B cell (primary cell): ENCODE measurements around the gene BTG1. TPM values are rescaled to one million over a fixed set of nuclear protein-coding genes. Genes with fewer than 3 reads are reported as not detected.

Experiments used
- ATAC-seq: fragments of 200-7000 bp; cut with Tn5 transposase; one replicate; pipeline ENCODE4 v1.10.0; 2021; ENCODE audit warnings: low read depth, mild to moderate bottlenecking, moderate number of reproducible peaks, moderate library complexity
- CTCF ChIA-PET: fragments of 350-600 bp; sonication (Branson Sonifier 250); formaldehyde crosslinking; loops from one replicate; lab custom pipeline; 2021; ENCODE audit warnings: antibody characterized with exemption, inconsistent platforms; lab: Charles Lee
- POLR2A ChIA-PET: fragments of 350-600 bp; sonication (Branson Sonifier 250); formaldehyde crosslinking; loops from one replicate; lab custom pipeline; 2021; ENCODE audit warnings: antibody characterized with exemption; lab: Charles Lee
- DNase-seq: peaks from one replicate; pipeline ENCODE4 v3.0.0; 2013
- H2AFZ ChIP-seq: 2 replicates; pipeline ENCODE4 v1.6.1; 2012; ENCODE audit warnings: mild to moderate bottlenecking, low read depth, low read length; ENCODE audit not compliant: insufficient read depth, poor library complexity, severe bottlenecking
- H3K27ac ChIP-seq, 2 donors: 1 replicate in 1 of 2; 2 replicates in 1 of 2; pipeline ENCODE4 v1.5.1; 2012 to 2013; ENCODE audit warnings: low read length in 2 of 2, mild to moderate bottlenecking in 2 of 2, moderate library complexity in 1 of 2
- H3K27me3 ChIP-seq, 4 experiments: fragments of 200-600 bp in 1 of 4; sonication (generic) in 1 of 4; replicated peaks in 1 of 4; 1 replicate in 2 of 4; 2 replicates in 2 of 4; pipeline versions ENCODE4 v1.6.1 to v1.7.0; 2013 to 2016; ENCODE audit warnings: low read length in 3 of 4, mild to moderate bottlenecking in 2 of 4, mixed read lengths in 1 of 4, moderate library complexity in 1 of 4; ENCODE audit not compliant: insufficient read depth in 4 of 4, control insufficient read depth in 3 of 4; ENCODE audit errors: control extremely low read depth in 1 of 4
- H3K36me3 ChIP-seq, 2 experiments: replicated peaks in 1 of 2; 1 replicate in 1 of 2; 2 replicates in 1 of 2; pipeline versions ENCODE4 v1.6.1 to v1.7.1; 2013; ENCODE audit warnings: low read length in 1 of 2; ENCODE audit not compliant: insufficient read depth in 2 of 2, control insufficient read depth in 1 of 2; ENCODE audit errors: control extremely low read depth in 1 of 2, extremely low read depth in 1 of 2
- H3K4me1 ChIP-seq, 2 donors: fragments of 200-600 bp in 1 of 2; sonication (generic) in 1 of 2; 1 replicate in 1 of 2; 2 replicates in 1 of 2; pipeline versions ENCODE4 v1.5.1 to v1.6.1; 2013 to 2017; ENCODE audit warnings: low read length in 2 of 2; ENCODE audit not compliant: control insufficient read depth in 2 of 2, insufficient read depth in 2 of 2
- H3K4me2 ChIP-seq: replicated peaks from 2 replicates; pipeline ENCODE3; 2012; ENCODE audit warnings: mild to moderate bottlenecking, low read depth, low read length; ENCODE audit not compliant: poor library complexity, severe bottlenecking
- H3K4me3 ChIP-seq, 5 experiments: fragments of 200-600 bp in 1 of 5; sonication (generic) in 1 of 5; 1 replicate in 3 of 5; 2 replicates in 2 of 5; pipeline versions ENCODE4 v1.5.1 to v1.7.0; 2011 to 2016; ENCODE audit warnings: low read length in 4 of 5, mild to moderate bottlenecking in 4 of 5, low read depth in 2 of 5, control low read depth in 1 of 5, moderate library complexity in 1 of 5; ENCODE audit not compliant: insufficient read depth in 1 of 5; ENCODE audit errors: control extremely low read depth in 1 of 5, extremely low read depth in 1 of 5
- H3K79me2 ChIP-seq: fragments of 200-600 bp; sonication (generic); one replicate; pipeline ENCODE4 v1.6.0; 2016; ENCODE audit warnings: low read length; ENCODE audit not compliant: control insufficient read depth, insufficient read depth
- H3K9ac ChIP-seq: fragments of 200-600 bp; sonication (generic); 2 replicates; pipeline ENCODE4 v1.6.1; 2017; ENCODE audit warnings: mild to moderate bottlenecking, low read length, moderate library complexity
- H3K9me3 ChIP-seq, 3 donors: one replicate each; pipeline versions ENCODE4 v1.6.1 to v1.7.1; 2013; ENCODE audit warnings: low read length in 2 of 3; ENCODE audit not compliant: control insufficient read depth in 2 of 3, insufficient read depth in 1 of 3; ENCODE audit errors: control extremely low read depth in 1 of 3
- H4K20me1 ChIP-seq: 2 replicates; pipeline ENCODE4 v1.6.0; 2012; ENCODE audit warnings: mild to moderate bottlenecking, low read length; ENCODE audit not compliant: insufficient read depth, control insufficient read depth, poor library complexity, severe bottlenecking
- H3K27ac Mint-ChIP-seq: one replicate; pipeline ENCODE4 v1.8.0; 2021; ENCODE audit warnings: mixed read lengths
- H3K27me3 Mint-ChIP-seq: one replicate; pipeline ENCODE4 v1.8.0; 2021; ENCODE audit warnings: mixed read lengths
- H3K4me1 Mint-ChIP-seq: one replicate; pipeline ENCODE4 v1.8.0; 2021; ENCODE audit warnings: mixed read lengths
- H3K4me3 Mint-ChIP-seq: one replicate; pipeline ENCODE4 v1.8.0; 2021; ENCODE audit warnings: mixed read lengths
- H3K9me3 Mint-ChIP-seq: one replicate; pipeline ENCODE4 v1.8.0; 2022; ENCODE audit warnings: mixed read lengths; ENCODE audit not compliant: insufficient read depth
- EZH2 ChIP-seq: IDR thresholded peaks from 2 replicates; pipeline ENCODE4 v1.6.1; 2012; ENCODE audit warnings: borderline replicate concordance, low read depth, mild to moderate bottlenecking, moderate library complexity, low read length; ENCODE audit not compliant: insufficient read depth, poor library complexity, severe bottlenecking
- WGBS: methylation state at CpG from one replicate; pipeline ENCODE4 v1.1.5; 2013; ENCODE audit warnings: missing lambda C conversion rate; ENCODE audit not compliant: insufficient coverage; 5-methylcytosine and 5-hydroxymethylcytosine counted together
- intact Hi-C: fragments of 100-400 bp; cut with micrococcal nuclease; formaldehyde crosslinking; loops from one replicate; pipeline ENCODE4 v1.10.0; 2022
- polyA plus RNA-seq: library from polyadenylated mRNA; depleted of rRNA; stranded (reverse); fragments of >200 nt; gene quantifications from 2 replicates; pipeline ENCODE4 v1.2.3, GENCODE V29; 2012
- total RNA-seq, 2 donors: library from RNA; stranded (reverse); fragments of 120-200 nt in 1 of 2; gene quantifications; 1 replicate in 1 of 2; 2 replicates in 1 of 2; pipeline versions ENCODE4 v1.2.3 to v1.2.4, GENCODE V29; 2013 to 2022
- TF ChIP-seq, protein P1 (sequence below): fragments of 200-600 bp; IDR thresholded peaks from one replicate; pipeline ENCODE4 v1.8.0; 2022; ENCODE audit warnings: antibody characterized with exemption, mild to moderate bottlenecking

The BTG1 gene
- total and polyA plus RNA-seq, 2 donors (not counting 1 experiment from before 2014, with no cell fraction given), result 322 to 733 TPM

- H3K27ac ChIP-seq, result no peak overlapping the region
- CTCF ChIA-PET, result no interaction called here
Measured at GRCh38 chr12:92109613-92110012, 36.0 kb downstream of the BTG1 start.

DNA sequence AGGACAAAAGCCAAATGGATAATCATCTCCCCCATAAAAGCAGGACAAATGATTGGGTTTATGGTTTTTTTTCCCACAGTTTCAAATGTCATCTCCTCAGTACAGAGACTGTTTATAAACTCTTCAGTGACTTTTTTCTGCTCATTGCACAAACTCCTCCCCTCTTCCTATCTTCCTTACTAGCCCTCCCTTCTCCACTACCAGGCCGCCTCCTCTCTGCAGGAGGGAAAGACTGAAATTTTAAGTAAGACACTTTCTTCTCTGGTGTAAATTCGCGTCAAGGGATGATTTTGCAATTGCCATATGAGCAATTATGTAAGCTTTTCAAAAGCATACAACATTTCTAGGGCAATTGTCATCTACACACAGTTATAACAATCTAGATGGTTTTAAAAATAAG lies 37.0 kb downstream of the BTG1 start:
- Mint-ChIP-seq H3K9me3 (no peaks in the 10 kb centered on the region), H3K4me3 (no peak overlapping the region), H3K27me3 (no peaks in the 10 kb centered on the region), H3K4me1 (peaks cover 19% of the 10 kb centered on the region), H3K27ac (no peak overlapping the region)
- intact Hi-C loops, result no loop called here
- ATAC-seq (no peak), DNase-seq (no peak)
- H3K9ac ChIP-seq, result no peak overlapping the region
- no peaks in the 10 kb centered on the region for H3K36me3 ChIP-seq
- H3K4me3 ChIP-seq, result no peak overlapping the region
- POLR2A ChIA-PET, result interaction anchor here (0.6 kb wide), 1 partner anchor 17 kb away, joined by 8 read pairs; no protein-coding TSS in a partner anchor
- H3K27ac ChIP-seq, result no peak overlapping the region
- no peak overlapping the region for H3K4me2 ChIP-seq
- no CpG with 5 or more reads among the region's 3 CpGs for WGBS
- no peaks in the 10 kb centered on the region for H4K20me1 ChIP-seq
- H3K9me3 ChIP-seq, result no peaks in the 10 kb centered on the region
- TF ChIP-seq EZH2, result no peak
- TF ChIP-seq, protein P1, sequence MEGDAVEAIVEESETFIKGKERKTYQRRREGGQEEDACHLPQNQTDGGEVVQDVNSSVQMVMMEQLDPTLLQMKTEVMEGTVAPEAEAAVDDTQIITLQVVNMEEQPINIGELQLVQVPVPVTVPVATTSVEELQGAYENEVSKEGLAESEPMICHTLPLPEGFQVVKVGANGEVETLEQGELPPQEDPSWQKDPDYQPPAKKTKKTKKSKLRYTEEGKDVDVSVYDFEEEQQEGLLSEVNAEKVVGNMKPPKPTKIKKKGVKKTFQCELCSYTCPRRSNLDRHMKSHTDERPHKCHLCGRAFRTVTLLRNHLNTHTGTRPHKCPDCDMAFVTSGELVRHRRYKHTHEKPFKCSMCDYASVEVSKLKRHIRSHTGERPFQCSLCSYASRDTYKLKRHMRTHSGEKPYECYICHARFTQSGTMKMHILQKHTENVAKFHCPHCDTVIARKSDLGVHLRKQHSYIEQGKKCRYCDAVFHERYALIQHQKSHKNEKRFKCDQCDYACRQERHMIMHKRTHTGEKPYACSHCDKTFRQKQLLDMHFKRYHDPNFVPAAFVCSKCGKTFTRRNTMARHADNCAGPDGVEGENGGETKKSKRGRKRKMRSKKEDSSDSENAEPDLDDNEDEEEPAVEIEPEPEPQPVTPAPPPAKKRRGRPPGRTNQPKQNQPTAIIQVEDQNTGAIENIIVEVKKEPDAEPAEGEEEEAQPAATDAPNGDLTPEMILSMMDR, result no peak
- H2AFZ ChIP-seq, result no peak overlapping the region
- H3K79me2 ChIP-seq, result peaks cover 7% of the 10 kb centered on the region
- H3K27me3 ChIP-seq, result no peaks in the 10 kb centered on the region
- CTCF ChIA-PET, result no interaction called here
- no peaks in the 10 kb centered on the region for H3K4me1 ChIP-seq

More at GRCh38 chr12:92109613-92110012, 36.0 kb downstream of the BTG1 start:
- H3K27me3 ChIP-seq, result no peaks in the 10 kb centered on the region
- POLR2A ChIA-PET, result no interaction called here
- intact Hi-C loops, result no loop called here
- H3K4me1 Mint-ChIP-seq, result peaks cover 19% of the 10 kb centered on the region
- no peaks in the 10 kb centered on the region for H3K9me3 ChIP-seq
- peaks cover 9% of the 10 kb centered on the region for H3K79me2 ChIP-seq
- H3K4me2 ChIP-seq, result no peak overlapping the region
- H3K36me3 ChIP-seq, result peaks cover 0 to under 1% of the 10 kb centered on the region in 2 experiments
- H3K27ac Mint-ChIP-seq, result no peak overlapping the region
- H3K27me3 Mint-ChIP-seq, result no peaks in the 10 kb centered on the region
- H3K9me3 Mint-ChIP-seq, result no peaks in the 10 kb centered on the region
- no CpG with 5 or more reads among the region's 4 CpGs for WGBS
- H2AFZ ChIP-seq, result no peak overlapping the region
- H3K9ac ChIP-seq, result no peak overlapping the region
- no peak for DNase-seq
- no peaks in the 10 kb centered on the region for H4K20me1 ChIP-seq
- no peaks in the 10 kb centered on the region for H3K4me1 ChIP-seq
- H3K4me3 ChIP-seq, result no peak overlapping the region
- ATAC-seq, result no peak
- TF ChIP-seq, protein P1, result no peak
- TF ChIP-seq EZH2, result no peak
- no peak overlapping the region for H3K4me3 Mint-ChIP-seq
